Ovary (tissue), 3 donors: ENCODE measurements around the gene AJUBA.

Experiments
- EP300 ChIP-seq: sonication (generic); formaldehyde crosslinking; IDR thresholded peaks from one replicate; pipeline ENCODE4 v1.6.1; 2017; ENCODE audit warnings: antibody characterized with exemption
- TF ChIP-seq, protein P1 (sequence below), 3 donors: fragments of 450-650 bp in 2 of 3; fragments of 200-600 bp in 1 of 3; IDR thresholded peaks; one replicate each; pipeline versions ENCODE4 v1.5.1 to v1.8.0; 2016 to 2022; ENCODE audit warnings: antibody characterized with exemption in 3 of 3, mild to moderate bottlenecking in 1 of 3
- donor health status: DM: no; HTN: no; CAD: no.

DNA sequence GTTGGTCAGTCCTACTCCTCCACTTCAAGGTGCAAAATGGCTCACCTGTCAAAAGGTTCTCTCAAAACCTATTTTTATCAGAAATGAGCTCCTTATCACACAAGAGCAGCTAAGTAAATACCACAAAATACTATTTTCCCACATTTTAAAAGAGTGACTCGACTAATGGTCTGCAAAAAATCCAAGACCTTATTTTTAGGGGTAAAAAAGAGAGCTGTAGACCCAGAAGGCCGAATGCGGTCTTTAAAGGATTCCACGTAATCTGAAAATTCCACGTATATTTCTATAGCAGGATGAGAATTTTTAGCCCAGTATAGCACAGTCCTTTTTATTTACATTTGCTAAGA lies 23.8 kb upstream of the AJUBA start:
- TF ChIP-seq, protein P1, sequence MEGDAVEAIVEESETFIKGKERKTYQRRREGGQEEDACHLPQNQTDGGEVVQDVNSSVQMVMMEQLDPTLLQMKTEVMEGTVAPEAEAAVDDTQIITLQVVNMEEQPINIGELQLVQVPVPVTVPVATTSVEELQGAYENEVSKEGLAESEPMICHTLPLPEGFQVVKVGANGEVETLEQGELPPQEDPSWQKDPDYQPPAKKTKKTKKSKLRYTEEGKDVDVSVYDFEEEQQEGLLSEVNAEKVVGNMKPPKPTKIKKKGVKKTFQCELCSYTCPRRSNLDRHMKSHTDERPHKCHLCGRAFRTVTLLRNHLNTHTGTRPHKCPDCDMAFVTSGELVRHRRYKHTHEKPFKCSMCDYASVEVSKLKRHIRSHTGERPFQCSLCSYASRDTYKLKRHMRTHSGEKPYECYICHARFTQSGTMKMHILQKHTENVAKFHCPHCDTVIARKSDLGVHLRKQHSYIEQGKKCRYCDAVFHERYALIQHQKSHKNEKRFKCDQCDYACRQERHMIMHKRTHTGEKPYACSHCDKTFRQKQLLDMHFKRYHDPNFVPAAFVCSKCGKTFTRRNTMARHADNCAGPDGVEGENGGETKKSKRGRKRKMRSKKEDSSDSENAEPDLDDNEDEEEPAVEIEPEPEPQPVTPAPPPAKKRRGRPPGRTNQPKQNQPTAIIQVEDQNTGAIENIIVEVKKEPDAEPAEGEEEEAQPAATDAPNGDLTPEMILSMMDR (IDR thresholded peaks at IDR 0.05), result no peak
- no peak for TF ChIP-seq EP300
